Esophagus muscularis mucosa (tissue), 4 donors: ENCODE results near the gene ARHGAP15. TPM values are rescaled to one million over a fixed set of nuclear protein-coding genes. Genes with fewer than 3 reads are reported as not detected.

ENCODE experiments used
- DNase-seq: peaks from one replicate; pipeline ENCODE4 v3.0.0-alpha.2; 2017; ENCODE audit errors: extremely low spot score
- H3K27ac ChIP-seq, 4 donors: fragments of 200-600 bp; sonication (generic); replicated peaks in 1 of 4; 1 replicate in 3 of 4; 2 replicates in 1 of 4; pipeline ENCODE4 v1.5.1; 2016 to 2019; ENCODE audit warnings: mild to moderate bottlenecking in 1 of 4
- H3K27me3 ChIP-seq, 4 donors: fragments of 200-600 bp; sonication (generic); one replicate each; pipeline versions ENCODE4 v1.5.1 to v1.6.0; 2016 to 2019
- H3K36me3 ChIP-seq, 4 donors: fragments of 200-600 bp; sonication (generic); one replicate each; pipeline ENCODE4 v1.5.1; 2016 to 2019
- H3K4me1 ChIP-seq, 4 donors: fragments of 200-600 bp; sonication (generic); one replicate each; pipeline ENCODE4 v1.5.1; 2016 to 2019
- H3K4me3 ChIP-seq, 4 donors: fragments of 200-600 bp; sonication (generic); 1 replicate in 2 of 4; 2 replicates in 2 of 4; pipeline ENCODE4 v1.5.1; 2016 to 2019; ENCODE audit warnings: mild to moderate bottlenecking in 4 of 4, moderate library complexity in 1 of 4
- H3K9me3 ChIP-seq, 4 donors: fragments of 200-600 bp; sonication (generic); 1 replicate in 3 of 4; 2 replicates in 1 of 4; pipeline ENCODE4 v1.5.1; 2016 to 2019
- CTCF ChIP-seq, 3 experiments: fragments of 200-600 bp in 2 of 3; fragments of 450-650 bp in 1 of 3; sonication (generic) in 2 of 3; IDR thresholded peaks; one replicate each; pipeline ENCODE4 v1.5.1; 2017 to 2019; ENCODE audit warnings: antibody characterized with exemption in 3 of 3, mild to moderate bottlenecking in 2 of 3, moderate library complexity in 1 of 3
- EP300 ChIP-seq: sonication (generic); formaldehyde crosslinking; IDR thresholded peaks from one replicate; pipeline ENCODE4 v1.6.1; 2017; ENCODE audit warnings: antibody characterized with exemption
- POLR2A ChIP-seq: fragments of 450-650 bp; IDR thresholded peaks from one replicate; pipeline ENCODE4 v1.6.1; 2017; ENCODE audit warnings: antibody characterized with exemption, moderate library complexity, mild to moderate bottlenecking, low read depth
- POLR2AphosphoS5 ChIP-seq, 2 donors: sonication (generic); formaldehyde crosslinking; IDR thresholded peaks; one replicate each; pipeline ENCODE4 v1.6.1; 2017; ENCODE audit warnings: antibody characterized with exemption in 2 of 2
- WGBS: methylation state at CpG from one replicate; pipeline ENCODE4 v1.1.5; 2018; 5-methylcytosine and 5-hydroxymethylcytosine counted together
- intact Hi-C: fragments of 100-400 bp; cut with DNase I; formaldehyde crosslinking; loops from one replicate; pipeline ENCODE4 v1.15.1; 2023
- total RNA-seq, 4 donors: library from RNA; depleted of rRNA; stranded (reverse); fragments of >200 nt; gene quantifications; one replicate each; pipeline versions ENCODE4 v1.1.0 to v1.2.1, GENCODE V29; 2016

ARHGAP15 gene
- total RNA-seq, 4 donors from 2014 or later, result 5.4 to 13.3 (median 7.1) TPM

DNA sequence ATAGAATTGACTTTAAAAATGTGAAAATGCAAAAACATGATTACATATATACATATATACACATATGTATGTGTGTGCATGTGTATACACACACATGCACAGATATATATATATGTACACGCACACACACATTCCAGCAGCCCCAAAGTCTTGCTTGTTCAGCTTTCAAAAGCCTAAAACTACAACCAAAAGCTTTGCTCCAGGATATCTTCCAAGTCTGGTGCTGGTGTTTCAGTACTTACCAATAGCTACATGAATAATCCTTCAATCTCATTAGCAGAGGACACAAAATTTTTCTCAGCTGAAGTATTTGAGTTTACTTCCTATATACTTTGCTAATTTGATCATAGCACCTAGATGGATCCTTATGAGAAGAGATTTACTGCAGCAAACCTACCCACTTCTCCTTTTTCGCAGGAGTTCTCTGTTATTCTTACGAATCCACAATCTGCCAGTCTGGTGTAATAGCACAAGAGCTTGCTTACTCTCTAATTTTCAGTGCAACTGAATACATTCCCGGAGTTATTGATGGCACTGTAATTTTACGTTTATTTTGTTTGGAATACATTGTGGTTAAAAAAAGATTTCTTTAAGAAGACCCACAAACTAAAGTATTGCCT is 553.3 kb downstream of the ARHGAP15 start:
- no peak for DNase-seq
- Histone ChIP-seq H3K4me3 (no peak overlapping the region), H3K27ac (no peak overlapping the region), H3K9me3 (no peaks in the 10 kb centered on the region), H3K27me3 (no peaks in the 10 kb centered on the region), H3K4me1 (peaks cover 0 to 14% (median 7%) of the 10 kb centered on the region in 4 donors), H3K36me3 (no peaks in the 10 kb centered on the region)
- TF ChIP-seq POLR2AphosphoS5 (IDR thresholded peaks at IDR 0.05) (no peak), CTCF (IDR thresholded peaks at IDR 0.05) (no peak), POLR2A (no peak), EP300 (no peak)
- WGBS, result 81% methylated on average over 5 of the region's 5 CpGs
- intact Hi-C loops, result no loop called here

GRCh38 chr2:143683977-143684376 is 554.8 kb downstream of the ARHGAP15 start:
- H3K36me3 ChIP-seq, result no peaks in the 10 kb centered on the region
- no peaks in the 10 kb centered on the region for H3K9me3 ChIP-seq
- 74% methylated on average over 1 of the region's 1 CpG for WGBS
- H3K4me3 ChIP-seq, result no peak overlapping the region
- intact Hi-C loops, result no loop called here
- DNase-seq, result no peak
- TF ChIP-seq CTCF (IDR thresholded peaks at IDR 0.05), result no peak
- no peak for TF ChIP-seq EP300
- no peak overlapping the region for H3K27ac ChIP-seq
- peaks cover 0 to 14% (median 7%) of the 10 kb centered on the region in 4 donors for H3K4me1 ChIP-seq
- H3K27me3 ChIP-seq, result no peaks in the 10 kb centered on the region

DNA sequence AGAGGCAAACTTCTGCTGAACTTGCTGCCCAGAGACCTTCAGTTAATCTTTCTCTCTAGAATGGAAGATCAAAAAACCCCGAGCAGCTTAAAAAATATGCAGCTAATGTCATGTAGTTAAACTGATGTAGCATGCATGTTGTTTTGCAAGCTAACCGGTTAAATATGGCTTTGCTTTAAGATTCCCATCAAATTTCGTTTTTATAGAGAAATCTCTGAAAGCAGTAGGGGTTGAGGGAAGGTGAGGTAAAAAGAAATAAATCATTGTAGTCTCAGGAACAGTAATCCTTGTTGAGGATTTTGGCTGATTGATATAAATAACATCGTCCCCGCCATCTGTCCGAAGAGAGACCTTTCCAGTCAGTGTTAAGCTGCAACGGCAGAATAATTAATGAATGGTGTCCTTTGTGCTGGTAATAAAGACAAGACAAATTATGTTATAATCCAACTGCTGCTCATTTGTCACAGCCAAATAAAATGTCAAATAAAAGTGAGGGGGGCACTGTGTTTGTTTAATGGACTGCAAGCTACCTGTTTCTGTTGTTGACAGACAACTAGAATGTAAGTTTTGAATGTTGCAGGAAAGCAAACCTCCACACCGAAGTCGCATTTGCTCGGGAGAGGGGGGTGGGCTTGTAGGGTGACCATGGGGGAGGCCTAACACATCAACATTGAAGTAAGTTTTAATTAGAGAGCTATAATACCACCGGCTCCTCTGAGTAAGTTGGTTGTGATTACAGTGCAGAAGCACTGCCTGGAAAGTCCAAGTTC is 555.5 kb downstream of the ARHGAP15 start:
- intact Hi-C loops, result no loop called here
- H3K4me3 ChIP-seq, result peak overlapping the region in 1 of 4 donors; percentile 16
- H3K9me3 ChIP-seq, result no peaks in the 10 kb centered on the region
- TF ChIP-seq POLR2AphosphoS5 (IDR thresholded peaks at IDR 0.05) (no peak), EP300 (no peak), POLR2A (no peak), CTCF (IDR thresholded peaks at IDR 0.05) (no peak)
- WGBS, result 45% methylated on average over 11 of the region's 11 CpGs
- H3K36me3 ChIP-seq, result no peaks in the 10 kb centered on the region
- no peak for DNase-seq
- no peaks in the 10 kb centered on the region for H3K27me3 ChIP-seq
- H3K4me1 ChIP-seq, result peaks cover 0 to 14% (median 7%) of the 10 kb centered on the region in 4 donors
- H3K27ac ChIP-seq, result no peak overlapping the region

DNA sequence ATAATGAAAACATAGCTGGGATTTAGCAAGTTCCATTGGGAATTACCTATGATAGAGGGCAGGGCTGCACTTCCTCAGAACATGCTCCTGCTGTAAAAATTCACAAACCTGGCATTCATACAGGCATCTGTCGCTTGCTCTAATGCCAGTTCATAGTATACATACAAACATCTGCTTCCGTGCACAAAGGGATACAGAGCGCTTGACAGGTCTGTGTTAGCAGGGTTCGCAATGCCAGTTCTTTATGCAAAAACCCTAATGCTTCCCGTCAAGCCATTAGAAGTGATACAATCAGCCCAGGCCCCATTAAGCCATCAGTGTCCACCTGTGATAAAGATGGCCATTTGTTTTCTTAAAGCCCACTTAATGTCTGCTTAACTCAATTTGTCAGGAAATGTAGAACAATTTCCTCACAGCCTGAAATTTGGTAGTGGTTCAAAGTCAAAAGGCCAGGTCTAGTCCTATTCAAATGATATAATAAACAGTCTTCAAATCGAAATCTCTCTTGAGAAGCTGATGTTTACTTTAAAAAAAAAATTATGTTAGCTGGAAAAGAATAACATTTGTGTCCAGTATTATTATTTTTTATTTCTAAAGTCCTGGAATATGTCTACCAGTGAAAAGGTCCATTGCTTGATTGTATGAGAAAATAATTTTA is 556.3 kb downstream of the ARHGAP15 start:
- no peak overlapping the region for H3K4me3 ChIP-seq
- H3K27ac ChIP-seq, result no peak overlapping the region
- WGBS, result 75% methylated on average over 6 of the region's 6 CpGs
- intact Hi-C loops, result no loop called here
- H3K9me3 ChIP-seq, result no peaks in the 10 kb centered on the region
- no peak for DNase-seq
- no peaks in the 10 kb centered on the region for H3K27me3 ChIP-seq
- no peak for TF ChIP-seq POLR2A
- TF ChIP-seq EP300, result no peak
- TF ChIP-seq POLR2AphosphoS5 (IDR thresholded peaks at IDR 0.05), result no peak
- TF ChIP-seq CTCF (IDR thresholded peaks at IDR 0.05), result no peak
- H3K36me3 ChIP-seq, result no peaks in the 10 kb centered on the region
- H3K4me1 ChIP-seq, result peaks cover 0 to 14% (median 7%) of the 10 kb centered on the region in 4 donors
